ENCODE data around the gene EYS. TPM values are rescaled to one million over a fixed set of nuclear protein-coding genes. Genes with fewer than 3 reads are reported as not detected.
"Not testable (repeated sequence)": the region's sequence is repeated elsewhere in the genome, so short reads cannot be mapped to it uniquely, and the experiment has no call there.

EYS gene
- total and polyA plus RNA-seq, 7 donors: 0.07 to 0.46 TPM; not detected in 5

DNA sequence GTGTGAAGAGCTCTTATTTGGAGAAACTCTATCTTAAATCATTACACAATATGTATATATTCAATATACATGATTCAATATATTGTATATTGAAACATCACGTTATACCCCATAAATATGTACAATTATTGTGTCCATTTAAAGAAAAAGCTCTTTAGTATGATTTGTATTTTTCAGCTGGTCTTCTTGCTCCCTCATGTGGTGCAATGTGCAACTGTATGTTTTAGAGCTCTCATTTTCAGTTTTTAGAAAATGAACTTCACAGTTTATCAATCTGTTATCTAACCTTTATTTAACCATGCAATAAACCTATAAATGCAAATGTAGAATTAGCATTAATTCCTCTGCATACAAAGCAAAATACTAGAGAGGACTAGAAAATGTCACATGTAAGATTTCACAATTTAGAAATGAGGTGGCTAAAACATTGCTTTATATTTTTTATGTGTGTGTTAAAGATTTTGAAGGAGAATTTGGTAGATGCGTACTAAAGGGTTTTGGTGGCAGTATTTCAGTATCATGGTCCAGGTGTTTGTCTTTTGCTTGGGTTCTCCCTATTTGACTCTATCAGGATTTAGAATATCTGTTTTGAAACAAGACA, 1904.3 kb downstream of the EYS start:
- intact Hi-C loops (cut with DNase I): no loop called here
- WGBS, 2 donors: 52 to 58% methylated on average over 2 of the region's 2 CpGs
- no peak overlapping the region for H3K4me3 ChIP-seq

DNA sequence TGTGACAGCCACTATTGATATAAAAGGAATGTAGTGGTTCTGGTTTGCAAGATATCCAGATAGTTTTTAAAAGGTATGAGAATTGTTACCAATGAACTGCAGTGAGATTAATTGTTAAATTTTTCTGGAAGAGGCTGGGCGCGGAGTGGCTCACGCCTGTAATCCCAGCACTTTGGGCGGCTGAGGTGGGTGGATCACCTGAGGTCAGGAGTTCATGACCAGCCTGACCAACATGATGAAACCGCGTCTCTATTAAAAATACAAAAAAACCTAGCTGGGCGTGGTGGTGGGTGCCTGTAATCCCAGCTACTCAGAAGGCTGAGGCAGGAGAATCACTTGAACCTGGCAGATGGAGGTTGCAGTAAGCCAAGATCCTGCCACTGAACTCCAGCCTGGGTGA, 1906.6 kb downstream of the EYS start:
- 85 to 89% methylated on average over 7 of the region's 7 CpGs for WGBS, 2 donors
- H3K4me3 ChIP-seq; H3K27ac ChIP-seq; H3K36me3 ChIP-seq; H3K4me1 ChIP-seq; H3K27me3 ChIP-seq; intact Hi-C loops (cut with DNase I); H3K9me3 ChIP-seq; DNase-seq: not testable (repeated sequence)

More for the DNA sequence above, 1904.3 kb downstream of the EYS start:
- H3K36me3 ChIP-seq: no peaks in the 10 kb centered on the region
- no peaks in the 10 kb centered on the region for H3K9me3 ChIP-seq
- no peak for DNase-seq
- no peak overlapping the region for H3K27ac ChIP-seq
- TF ChIP-seq POLR2A (IDR thresholded peaks at IDR 0.05) (no peak), POLR2AphosphoS5 (IDR thresholded peaks at IDR 0.05) (no peak), EP300 (IDR thresholded peaks at IDR 0.05) (no peak)
- TF ChIP-seq, protein P1, sequence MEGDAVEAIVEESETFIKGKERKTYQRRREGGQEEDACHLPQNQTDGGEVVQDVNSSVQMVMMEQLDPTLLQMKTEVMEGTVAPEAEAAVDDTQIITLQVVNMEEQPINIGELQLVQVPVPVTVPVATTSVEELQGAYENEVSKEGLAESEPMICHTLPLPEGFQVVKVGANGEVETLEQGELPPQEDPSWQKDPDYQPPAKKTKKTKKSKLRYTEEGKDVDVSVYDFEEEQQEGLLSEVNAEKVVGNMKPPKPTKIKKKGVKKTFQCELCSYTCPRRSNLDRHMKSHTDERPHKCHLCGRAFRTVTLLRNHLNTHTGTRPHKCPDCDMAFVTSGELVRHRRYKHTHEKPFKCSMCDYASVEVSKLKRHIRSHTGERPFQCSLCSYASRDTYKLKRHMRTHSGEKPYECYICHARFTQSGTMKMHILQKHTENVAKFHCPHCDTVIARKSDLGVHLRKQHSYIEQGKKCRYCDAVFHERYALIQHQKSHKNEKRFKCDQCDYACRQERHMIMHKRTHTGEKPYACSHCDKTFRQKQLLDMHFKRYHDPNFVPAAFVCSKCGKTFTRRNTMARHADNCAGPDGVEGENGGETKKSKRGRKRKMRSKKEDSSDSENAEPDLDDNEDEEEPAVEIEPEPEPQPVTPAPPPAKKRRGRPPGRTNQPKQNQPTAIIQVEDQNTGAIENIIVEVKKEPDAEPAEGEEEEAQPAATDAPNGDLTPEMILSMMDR (IDR thresholded peaks at IDR 0.05): no peak
- H3K4me1 ChIP-seq: peaks cover 0 to 6% (median 5%) of the 10 kb centered on the region in 4 donors
- H3K27me3 ChIP-seq: no peaks in the 10 kb centered on the region

GRCh38 chr6:63799813-63800212, 1907.2 kb downstream of the EYS start:
- no peaks in the 10 kb centered on the region for H3K36me3 ChIP-seq
- TF ChIP-seq, protein P1 (IDR thresholded peaks at IDR 0.05): no peak
- no peak for TF ChIP-seq POLR2AphosphoS5 (IDR thresholded peaks at IDR 0.05)
- no peak for TF ChIP-seq EP300 (IDR thresholded peaks at IDR 0.05)
- no peak for TF ChIP-seq POLR2A (IDR thresholded peaks at IDR 0.05)
- WGBS, 2 donors: 84 to 85% methylated on average over 9 of the region's 9 CpGs
- no peaks in the 10 kb centered on the region for H3K27me3 ChIP-seq
- no peaks in the 10 kb centered on the region for H3K4me1 ChIP-seq
- no peaks in the 10 kb centered on the region for H3K9me3 ChIP-seq
- H3K27ac ChIP-seq: no peak overlapping the region
- intact Hi-C loops (cut with DNase I): no loop called here
- H3K4me3 ChIP-seq: no peak overlapping the region
- no peak for DNase-seq

GRCh38 chr6:63799313-63799712, 1907.7 kb downstream of the EYS start:
- H3K27ac ChIP-seq: no peak overlapping the region

DNA sequence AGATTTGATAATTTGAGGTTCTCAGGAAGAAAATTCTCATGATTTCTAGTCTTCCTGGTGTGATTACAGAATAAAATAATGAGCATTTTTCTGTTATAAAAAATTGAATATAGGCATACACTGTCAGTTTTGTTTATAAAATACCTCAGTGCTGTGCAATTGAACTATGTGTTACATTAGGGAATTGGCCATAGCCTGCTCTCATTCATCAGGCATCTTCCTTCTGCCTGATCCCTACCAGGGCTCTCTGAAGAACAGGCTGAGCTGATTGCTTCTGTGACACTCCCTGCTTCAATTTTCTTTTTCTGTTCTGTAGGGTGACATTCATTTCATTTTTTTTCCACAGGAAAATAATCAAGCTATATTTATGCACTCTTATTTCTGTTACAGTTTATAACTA, 1908.6 kb downstream of the EYS start:
- Histone ChIP-seq H3K4me3 (no peak overlapping the region), H3K9me3 (no peaks in the 10 kb centered on the region), H3K27me3 (no peaks in the 10 kb centered on the region), H3K4me1 (no peaks in the 10 kb centered on the region), H3K36me3 (no peaks in the 10 kb centered on the region), H3K27ac (no peak overlapping the region)
- TF ChIP-seq POLR2A (IDR thresholded peaks at IDR 0.05) (no peak), EP300 (IDR thresholded peaks at IDR 0.05) (no peak), POLR2AphosphoS5 (IDR thresholded peaks at IDR 0.05) (no peak)
- TF ChIP-seq, protein P1 (IDR thresholded peaks at IDR 0.05): no peak
- intact Hi-C loops (cut with DNase I): no loop called here
- DNase-seq: no peak

More at GRCh38 chr6:63799313-63799712, 1907.7 kb downstream of the EYS start:
- DNase-seq: no peak
- Histone ChIP-seq H3K27me3 (no peaks in the 10 kb centered on the region), H3K9me3 (no peaks in the 10 kb centered on the region), H3K4me3 (no peak overlapping the region), H3K36me3 (no peaks in the 10 kb centered on the region), H3K4me1 (no peaks in the 10 kb centered on the region)
- no peak for TF ChIP-seq EP300 (IDR thresholded peaks at IDR 0.05)
- TF ChIP-seq, protein P1 (IDR thresholded peaks at IDR 0.05): no peak
- TF ChIP-seq POLR2A (IDR thresholded peaks at IDR 0.05): no peak
- no peak for TF ChIP-seq POLR2AphosphoS5 (IDR thresholded peaks at IDR 0.05)
- 89 to 97% methylated on average over 1 of the region's 1 CpG for WGBS, 2 donors
- intact Hi-C loops (cut with DNase I): no loop called here
